Measurements from ENCODE around the gene RRAGD.
A peak's percentile ranks its signal among the peaks of the same experiment; 100 is the strongest.
"Not testable (repeated sequence)": the region's sequence is repeated elsewhere in the genome, so short reads cannot be mapped to it uniquely, and the experiment has no call there.

Gene RRAGD

GRCh38 chr6:89411145-89412070, 665 bp downstream of the RRAGD start:
- DNase-seq, result peak; percentile 32

- no peak for DNase-seq
Measured at GRCh38 chr6:89410788-89411144, 1.3 kb downstream of the RRAGD start.

- DNase-seq, result no peak
Measured at GRCh38 chr6:89410231-89410761, 1.8 kb downstream of the RRAGD start.

- no peak for DNase-seq
Measured at GRCh38 chr6:89409461-89410035, 2.5 kb downstream of the RRAGD start.

- DNase-seq, result no peak
Measured at GRCh38 chr6:89406141-89406540, 5.9 kb downstream of the RRAGD start.

- no peak for DNase-seq
Measured at GRCh38 chr6:89404512-89404911, 7.6 kb downstream of the RRAGD start.

GRCh38 chr6:89402776-89403175, 9.3 kb downstream of the RRAGD start:
- DNase-seq, result no peak

GRCh38 chr6:89400912-89401399, 11.1 kb downstream of the RRAGD start:
- DNase-seq, result no peak

GRCh38 chr6:89400050-89400449, 12.0 kb downstream of the RRAGD start:
- no peak for DNase-seq

- DNase-seq, result no peak
Measured at GRCh38 chr6:89398762-89399525, 13.1 kb downstream of the RRAGD start.

GRCh38 chr6:89397884-89398283, 14.2 kb downstream of the RRAGD start:
- not testable (repeated sequence) for DNase-seq

GRCh38 chr6:89393659-89394058, 18.4 kb downstream of the RRAGD start:
- no peak for DNase-seq

- no peak for DNase-seq
Measured at GRCh38 chr6:89392823-89393222, 19.2 kb downstream of the RRAGD start.

- DNase-seq, result no peak
Measured at GRCh38 chr6:89388846-89389245, 23.2 kb downstream of the RRAGD start.

GRCh38 chr6:89387516-89388201, 24.4 kb downstream of the RRAGD start:
- no peak for DNase-seq

GRCh38 chr6:89386917-89387491, 25.1 kb downstream of the RRAGD start:
- DNase-seq, result no peak

GRCh38 chr6:89385846-89386245, 26.2 kb downstream of the RRAGD start:
- DNase-seq, result no peak

GRCh38 chr6:89385156-89385667, 26.9 kb downstream of the RRAGD start:
- DNase-seq, result no peak

GRCh38 chr6:89381031-89381430, 31.0 kb downstream of the RRAGD start:
- no peak for DNase-seq

GRCh38 chr6:89379281-89379680, 32.8 kb downstream of the RRAGD start:
- no peak for DNase-seq

GRCh38 chr6:89378628-89379027, 33.4 kb downstream of the RRAGD start:
- DNase-seq, result no peak
